PFSK-1 (cell line): ENCODE data around the gene MBD2.

Experiments
- SIN3A ChIP-seq: IDR thresholded peaks from 2 replicates; pipeline ENCODE4 v1.6.1; 2012; ENCODE audit warnings: mild to moderate bottlenecking, low read length, moderate library complexity, borderline replicate concordance; ENCODE audit not compliant: insufficient read depth
- TAF1 ChIP-seq: IDR thresholded peaks from 2 replicates; pipeline ENCODE4 v1.6.1; 2012; ENCODE audit warnings: low read length, control low read depth, borderline replicate concordance; ENCODE audit not compliant: insufficient read depth

GRCh38 chr18:54204883-54205282 lies 19.6 kb downstream of the MBD2 start:
- no peak for TF ChIP-seq SIN3A
- TF ChIP-seq TAF1, result no peak
